GM18519 (cell line): ENCODE measurements around the gene TREX2.
A peak's percentile ranks its signal among the peaks of the same experiment; 100 is the strongest.
"Not testable (repeated sequence)": the region's sequence is repeated elsewhere in the genome, so short reads cannot be mapped to it uniquely, and the experiment has no call there.

ENCODE experiments used
- ATAC-seq: cut with Tn5 transposase; IDR thresholded peaks from one replicate; pipeline ENCODE4 v1.9.1; 2021; ENCODE audit warnings: mild to moderate bottlenecking, moderate library complexity; ENCODE audit not compliant: unreplicated experiment, low FRiP score

TREX2 gene

DNA sequence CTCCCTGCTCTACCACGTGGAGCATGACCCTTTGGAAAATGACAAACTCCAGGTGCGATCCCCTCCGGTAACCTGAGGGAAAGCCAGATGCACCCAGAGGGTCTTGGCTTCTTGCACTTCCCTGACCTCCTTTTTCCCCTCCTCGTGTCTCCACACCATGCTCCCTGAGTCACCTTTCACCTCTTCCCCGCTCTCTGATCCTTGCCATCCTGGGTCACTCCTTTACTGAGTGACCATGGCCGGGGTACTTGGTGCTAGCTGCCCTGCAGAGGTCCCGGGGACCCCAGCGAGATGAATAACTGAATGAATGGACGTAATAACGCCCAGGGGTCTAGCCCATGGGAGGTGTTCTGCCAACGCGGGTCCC, 35.0 kb downstream of the TREX2 start:
- no peak for ATAC-seq

GRCh38 chrX:153410373-153410772, 35.5 kb downstream of the TREX2 start:
- ATAC-seq = no peak

DNA sequence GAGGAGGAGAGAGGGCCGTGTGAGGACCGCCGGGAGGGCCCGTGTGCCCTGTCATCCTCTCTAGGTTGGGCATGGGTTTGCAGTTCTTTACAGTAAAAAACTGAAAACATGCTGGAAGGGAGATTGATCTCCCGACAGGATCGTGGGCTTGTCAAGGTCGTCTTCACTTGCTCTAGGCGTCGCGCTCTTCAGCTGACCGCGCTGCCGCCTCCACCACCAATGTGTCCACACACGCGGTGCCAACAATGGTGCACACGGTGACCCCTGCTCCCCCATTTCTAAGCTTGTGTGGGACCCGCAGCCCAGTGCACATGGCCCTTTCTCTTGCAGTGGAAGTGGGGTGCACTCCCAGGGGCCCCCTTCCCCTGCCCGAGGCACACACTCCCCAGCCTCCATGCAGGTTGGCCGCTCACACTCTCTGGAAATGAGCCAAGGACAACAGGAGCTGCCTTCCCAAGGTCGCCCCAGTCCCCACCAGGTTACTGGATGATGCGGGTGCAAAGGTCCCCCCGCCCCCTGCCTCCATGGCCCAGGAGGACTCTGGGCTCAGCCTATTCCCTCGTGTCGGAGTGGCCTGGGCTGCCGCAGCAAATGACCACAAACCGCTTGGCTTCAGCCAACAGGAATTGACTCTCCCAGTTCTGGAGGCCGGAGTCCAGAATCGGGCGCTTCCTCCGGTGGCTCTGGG, 36.3 kb downstream of the TREX2 start:
- ATAC-seq = no peak

GRCh38 chrX:153408871-153409351, 36.9 kb downstream of the TREX2 start:
- ATAC-seq = no peak

DNA sequence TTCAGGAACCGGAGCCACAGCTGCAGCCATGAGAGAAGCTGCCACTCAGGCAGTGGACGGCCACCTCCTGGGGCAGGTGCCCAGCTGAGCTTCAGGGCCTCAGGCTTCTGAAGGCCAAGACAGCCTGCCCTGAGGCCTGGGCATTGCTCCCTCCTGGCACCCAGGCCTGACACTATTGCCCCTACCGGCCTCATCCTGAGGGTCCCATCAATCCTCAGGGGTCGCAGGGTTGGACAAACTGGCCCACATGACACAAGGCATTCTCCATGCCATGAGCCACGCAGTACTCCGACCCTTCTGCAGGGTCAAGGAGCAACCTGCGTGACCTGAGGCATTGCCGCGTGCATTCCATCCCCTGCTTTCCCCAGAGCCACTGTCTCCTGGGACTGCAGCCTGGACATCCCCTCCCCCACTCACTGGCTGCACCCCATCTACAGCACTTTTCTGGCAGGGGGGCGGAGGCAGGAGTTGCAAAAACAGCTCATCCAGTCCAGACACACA, 37.6 kb downstream of the TREX2 start:
- ATAC-seq = no peak

DNA sequence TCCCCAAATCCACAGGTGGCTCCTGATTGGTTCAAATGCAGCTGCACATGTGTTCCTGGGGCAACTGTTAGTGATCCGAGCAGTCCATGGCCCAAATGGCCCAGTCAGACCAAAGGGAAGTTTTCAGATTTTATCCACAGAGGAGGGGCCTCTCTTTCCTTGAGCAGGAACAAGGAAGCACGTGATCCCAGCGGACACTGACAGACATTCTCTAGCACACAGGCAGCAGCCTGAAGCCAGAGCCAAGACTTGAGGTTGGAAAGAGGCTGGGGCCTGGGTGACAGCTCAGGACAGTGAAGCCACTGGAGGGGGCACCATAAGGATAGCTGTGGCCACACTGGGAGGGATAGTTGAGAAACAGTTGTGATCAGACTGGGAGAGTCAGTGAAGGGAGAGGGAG, 38.1 kb downstream of the TREX2 start:
- no peak for ATAC-seq

DNA sequence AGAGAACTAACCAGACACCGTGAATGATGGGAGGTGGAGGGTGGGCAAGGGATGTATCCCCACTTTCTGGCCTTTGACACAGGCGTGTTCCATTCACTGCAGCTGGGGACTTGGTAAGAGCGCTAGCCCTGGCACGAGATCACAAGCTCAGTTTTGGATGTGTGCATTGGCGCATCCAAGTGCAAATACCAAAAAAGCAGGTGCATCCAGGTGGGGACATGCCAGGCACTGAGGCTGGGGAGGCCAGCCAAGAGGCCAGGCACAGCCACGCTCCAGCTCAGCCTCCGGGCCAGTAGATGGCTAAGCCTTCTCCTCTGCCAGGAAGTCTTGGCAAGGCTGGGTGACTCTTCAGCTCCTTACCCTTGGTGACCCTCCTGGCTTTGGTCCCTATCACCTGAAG, 39.0 kb downstream of the TREX2 start:
- ATAC-seq = no peak

- ATAC-seq = no peak
Measured at GRCh38 chrX:153406011-153406410, 39.8 kb downstream of the TREX2 start.

DNA sequence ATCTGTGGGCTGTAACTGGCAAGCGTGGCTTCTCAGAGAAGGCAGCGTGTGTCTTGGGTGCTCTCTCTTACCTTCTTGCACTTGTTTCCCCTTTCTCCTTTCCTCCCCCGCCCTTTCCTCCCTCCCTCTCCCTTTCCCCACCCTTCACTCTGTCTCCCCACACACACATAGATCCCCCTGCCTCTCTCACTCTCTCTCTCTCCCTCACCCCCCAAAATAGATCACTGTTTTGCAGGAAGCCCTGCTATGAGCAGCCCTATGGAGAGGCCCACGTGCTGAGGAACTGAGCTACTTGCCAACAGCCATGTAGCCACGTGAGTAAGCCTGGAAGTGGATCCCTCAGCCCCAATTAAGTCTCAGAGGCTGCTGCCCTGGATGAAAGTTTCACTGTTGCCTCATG, 40.4 kb downstream of the TREX2 start:
- ATAC-seq = no peak

DNA sequence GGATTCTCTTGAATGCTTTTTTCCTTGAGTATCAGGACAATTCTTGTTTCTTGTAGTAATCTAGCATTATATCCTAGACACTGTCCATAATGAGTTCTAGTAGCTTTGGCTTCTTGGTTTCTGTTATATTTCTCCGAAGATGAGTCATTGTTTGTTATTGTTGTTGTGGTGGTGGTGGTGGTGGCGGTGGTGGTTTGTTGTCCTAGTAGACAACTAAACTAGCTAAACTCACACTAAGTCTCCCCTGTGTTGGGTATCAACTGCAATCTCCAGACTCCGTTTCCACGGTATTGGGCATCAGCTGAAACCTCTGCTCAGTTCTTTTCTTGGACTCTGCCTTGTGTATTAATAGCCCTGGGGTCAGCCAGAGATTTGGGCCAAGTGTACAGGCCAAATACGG, 41.5 kb downstream of the TREX2 start:
- ATAC-seq = not testable (repeated sequence)

GRCh38 chrX:153401133-153401764, 44.6 kb downstream of the TREX2 start, which contains the start of gene PNMA6E:
Gene PNMA6E, minus strand, starts transcription at chrX:153401350. Its CDS starts 2,501 bp downstream, at chrX:153398849.
- ATAC-seq = no peak

DNA sequence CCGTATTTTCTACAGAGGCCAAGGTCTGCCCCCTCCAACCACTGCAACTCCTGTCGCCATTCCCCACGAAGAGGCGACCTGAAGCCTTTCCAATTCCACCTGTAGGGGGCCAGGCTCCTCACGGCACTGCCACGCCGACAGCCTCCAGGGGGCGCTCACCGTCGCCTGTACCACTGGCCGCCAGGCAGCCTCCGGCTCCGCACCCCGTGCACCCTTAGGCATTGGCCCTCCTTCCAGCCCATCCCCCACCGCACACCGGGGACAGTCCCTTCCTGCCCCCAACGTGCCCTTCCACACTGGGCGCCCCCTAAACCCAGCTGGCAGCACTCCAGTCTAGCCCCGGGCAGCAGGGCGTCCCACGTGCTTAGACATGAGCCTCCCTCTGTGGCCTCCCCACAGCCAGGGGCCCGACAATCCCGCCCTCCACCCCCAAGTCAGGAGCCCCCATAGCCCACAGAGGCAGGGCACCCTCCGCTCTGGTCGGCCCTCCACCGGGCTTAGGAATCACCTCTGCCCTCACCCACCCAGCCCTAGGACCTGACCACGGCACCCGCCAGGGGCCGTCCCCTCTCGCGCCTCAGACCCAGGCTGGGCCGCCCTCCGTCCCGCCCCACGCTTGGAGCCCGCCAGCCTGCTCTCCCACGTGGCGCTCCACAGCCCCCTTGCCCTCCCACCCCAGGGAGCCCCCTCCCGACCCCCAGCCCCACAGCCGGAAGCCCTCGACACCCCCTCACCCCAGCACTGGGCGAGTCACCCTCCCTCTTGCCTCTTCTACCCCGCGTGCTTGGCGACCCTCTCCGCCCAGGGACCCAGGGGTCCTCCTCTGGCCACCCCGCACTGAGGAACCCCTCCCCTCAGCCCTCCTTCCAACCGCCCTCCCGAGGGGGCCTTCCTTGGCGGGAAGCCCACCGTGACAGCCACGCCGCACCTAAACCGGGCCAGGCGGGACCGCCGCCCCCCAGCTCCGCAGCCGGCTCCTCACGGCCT, 45.4 kb downstream of the TREX2 start:
- ATAC-seq = peak; percentile 38

GRCh38 chrX:153398275-153398960, 47.4 kb downstream of the TREX2 start:
- no peak for ATAC-seq

- no peak for ATAC-seq
Measured at GRCh38 chrX:153397256-153397960, 48.4 kb downstream of the TREX2 start.

DNA sequence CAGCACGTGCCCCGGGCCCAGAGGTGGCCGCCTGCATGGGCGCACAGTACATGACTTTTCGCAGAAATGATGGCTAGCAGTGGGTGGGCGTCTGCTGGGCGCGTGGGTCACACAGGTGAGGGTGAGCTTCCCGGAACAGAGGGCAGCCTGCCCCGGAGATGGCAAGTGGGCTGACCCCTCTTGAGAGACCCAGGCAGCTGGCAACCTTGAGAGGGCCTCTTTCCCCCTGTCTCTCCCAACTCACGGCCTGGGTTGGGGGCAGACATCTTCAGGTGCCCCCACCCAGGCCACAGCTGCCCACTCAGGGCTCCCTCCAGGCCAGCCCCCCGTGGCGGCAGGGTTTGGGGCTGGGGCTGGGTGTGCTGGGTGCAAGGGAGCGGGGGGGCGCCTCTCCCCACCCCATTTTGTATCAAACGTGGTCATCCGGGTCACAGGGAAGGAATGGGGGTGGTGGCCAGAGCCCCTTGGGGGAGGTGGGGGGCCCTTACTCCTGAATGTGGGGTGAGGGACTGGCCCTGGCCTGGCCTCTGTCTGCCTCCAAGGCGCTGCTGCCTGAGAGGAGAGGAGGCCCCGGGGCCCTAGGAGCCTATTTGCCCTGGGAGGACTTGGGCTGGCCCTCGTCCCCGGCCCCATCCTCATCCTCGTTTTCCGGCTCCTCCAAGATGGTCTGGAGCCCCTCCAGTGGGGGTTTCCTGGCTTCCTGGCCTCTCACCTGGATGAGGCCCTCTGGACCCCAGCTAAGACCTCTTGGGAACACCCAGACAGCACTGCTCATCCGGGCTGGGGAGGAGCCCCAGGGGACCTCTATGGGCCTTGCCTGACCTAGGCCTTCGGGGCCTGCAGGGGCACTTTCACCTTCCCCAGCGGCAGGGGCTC, 49.3 kb downstream of the TREX2 start:
- ATAC-seq = no peak

GRCh38 chrX:153395613-153396319, 50.1 kb downstream of the TREX2 start:
- ATAC-seq = no peak

- ATAC-seq = no peak
Measured at GRCh38 chrX:153394612-153395011, 51.2 kb downstream of the TREX2 start.
